Measurements from ENCODE around the gene HAO1.
"Not testable (repeated sequence)": the region's sequence is repeated elsewhere in the genome, so short reads cannot be mapped to it uniquely, and the experiment has no call there.

The HAO1 gene

DNA sequence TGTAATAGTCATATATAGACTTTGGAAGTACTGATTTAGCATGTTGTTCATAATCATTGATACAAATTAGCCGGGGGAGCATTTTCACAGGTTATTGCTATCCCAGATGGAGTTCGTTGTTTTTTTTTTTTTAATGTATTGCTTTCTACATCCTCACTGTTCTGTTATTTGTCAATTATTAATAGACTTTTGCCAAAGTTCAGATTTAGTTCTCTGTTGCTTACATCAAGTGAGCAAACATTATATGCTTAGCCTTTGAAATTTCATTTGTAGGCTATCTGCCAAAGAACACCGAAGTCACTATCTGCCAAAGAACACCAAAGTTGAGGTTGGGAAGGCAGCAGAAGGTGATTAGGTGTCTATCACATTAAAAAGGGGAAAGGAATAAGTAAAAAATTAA, at the start of gene HAO1:
TSS of gene HAO1 (minus strand) at position 118 of the 400 bp plus-strand sequence. CDS start at position 82, 36 bp downstream.
- DNase-seq (ENCODE audit: low read depth) = no peak

DNA sequence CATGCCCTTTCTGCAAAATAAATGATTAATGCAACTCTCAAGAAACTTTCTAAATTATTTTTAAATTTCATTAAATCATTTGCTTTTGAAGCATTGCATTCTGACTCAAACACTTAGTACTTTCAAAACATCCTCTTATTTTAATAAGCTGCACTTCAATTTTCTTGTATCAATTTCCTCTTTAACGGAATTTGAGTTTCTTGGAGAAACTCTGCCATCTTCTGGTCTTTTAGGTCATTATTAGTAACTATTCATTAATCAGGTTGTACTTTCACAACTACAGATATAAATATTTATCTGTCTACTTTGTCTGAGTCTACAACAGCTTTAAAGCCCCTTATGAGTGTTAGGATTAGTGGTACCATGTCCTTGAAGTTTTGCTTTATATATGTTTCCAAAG, 49.1 kb upstream of the HAO1 start:
- DNase-seq (ENCODE audit: low read depth) = no peak

DNA sequence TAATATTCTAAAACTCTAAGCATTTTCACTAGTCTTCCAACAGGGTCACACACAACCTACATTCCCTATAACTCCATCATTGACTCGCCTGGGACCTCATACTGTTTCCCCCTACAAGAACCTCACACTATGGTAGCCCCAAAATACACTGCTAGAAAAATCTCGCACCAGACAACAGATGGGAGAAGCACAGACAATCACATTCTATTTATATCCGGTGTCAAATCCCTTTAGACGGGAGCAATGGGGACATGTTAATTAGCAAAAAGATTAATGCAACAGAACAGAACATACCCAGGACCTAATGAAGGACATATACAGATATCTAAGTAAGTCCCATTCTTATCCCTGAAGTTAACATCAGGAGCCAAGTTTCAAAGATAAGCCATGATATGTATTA, 45.7 kb upstream of the HAO1 start:
- no peak for DNase-seq (ENCODE audit: low read depth)

DNA sequence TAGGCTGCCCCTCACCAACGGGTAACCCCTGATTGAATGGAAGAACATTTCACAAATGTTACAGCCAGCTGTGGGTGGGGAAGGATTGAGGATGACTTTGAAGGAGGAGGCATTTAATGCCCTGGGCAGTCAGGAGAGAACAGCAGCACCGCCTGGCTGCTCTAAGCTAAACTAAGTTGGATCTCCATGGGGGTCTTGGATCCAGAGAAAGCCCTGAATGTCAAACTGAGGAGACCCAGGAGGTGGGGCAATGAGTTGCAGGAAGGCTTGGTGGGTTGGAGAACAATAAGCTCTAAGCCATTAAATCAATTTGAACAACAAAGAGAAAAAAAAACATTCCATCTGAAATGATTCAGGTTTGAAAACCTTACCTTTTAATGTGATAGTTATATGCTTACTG, 43.9 kb upstream of the HAO1 start:
- DNase-seq (ENCODE audit: low read depth) = no peak

DNA sequence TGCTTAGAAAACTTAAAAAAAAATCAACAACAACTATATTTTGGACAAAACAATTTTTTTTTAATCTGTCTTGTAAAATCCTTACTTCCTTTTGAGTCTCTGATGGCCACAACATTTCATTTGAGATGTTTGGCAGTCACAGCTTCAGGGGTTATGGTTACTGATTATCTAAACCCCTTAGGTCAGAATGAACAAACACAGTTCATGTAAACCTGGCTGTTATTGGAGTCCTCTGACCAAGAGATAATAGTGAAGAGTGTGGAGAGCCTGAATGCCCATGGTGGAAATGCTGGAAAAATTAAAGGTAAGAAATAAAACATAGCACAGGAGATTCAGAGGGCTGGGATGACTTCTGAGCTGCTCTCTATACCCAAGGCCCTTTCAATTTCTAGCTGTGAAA, 41.1 kb upstream of the HAO1 start:
- no peak for DNase-seq (ENCODE audit: low read depth)

DNA sequence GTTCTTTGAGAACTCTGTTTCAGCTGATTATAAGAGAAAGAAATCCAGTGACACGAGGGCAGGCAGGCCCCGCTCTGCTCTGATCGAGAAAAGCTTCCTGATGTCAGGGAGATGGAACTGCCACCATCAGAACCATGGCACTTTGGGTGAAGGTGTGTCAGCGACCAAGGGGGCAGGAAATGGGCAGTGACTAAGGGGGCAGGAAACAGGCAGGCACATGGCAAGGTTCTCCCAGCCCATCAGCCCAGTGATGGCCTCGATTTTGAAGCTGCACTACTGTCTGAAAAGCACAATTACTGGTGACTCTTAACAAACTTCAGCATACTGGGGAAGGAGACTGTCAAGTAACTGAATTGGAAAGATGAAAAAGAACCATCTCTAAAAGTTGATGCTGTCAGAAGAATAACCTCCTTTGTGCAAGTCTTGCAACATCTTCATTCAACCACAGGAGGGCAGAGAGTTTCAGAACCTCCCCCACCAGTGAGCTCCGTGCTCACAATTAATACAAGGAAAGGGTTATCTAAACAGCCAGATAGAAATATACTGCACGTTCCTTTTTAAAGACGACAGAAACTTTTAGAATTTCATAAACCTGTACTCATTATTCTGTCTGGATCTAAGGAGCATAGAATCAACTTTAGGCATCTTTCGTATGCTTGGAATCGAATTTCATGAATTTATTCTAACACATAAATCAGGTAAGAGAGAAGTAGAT, 40.2 kb upstream of the HAO1 start:
- peak; percentile 2 for DNase-seq (ENCODE audit: low read depth)

DNA sequence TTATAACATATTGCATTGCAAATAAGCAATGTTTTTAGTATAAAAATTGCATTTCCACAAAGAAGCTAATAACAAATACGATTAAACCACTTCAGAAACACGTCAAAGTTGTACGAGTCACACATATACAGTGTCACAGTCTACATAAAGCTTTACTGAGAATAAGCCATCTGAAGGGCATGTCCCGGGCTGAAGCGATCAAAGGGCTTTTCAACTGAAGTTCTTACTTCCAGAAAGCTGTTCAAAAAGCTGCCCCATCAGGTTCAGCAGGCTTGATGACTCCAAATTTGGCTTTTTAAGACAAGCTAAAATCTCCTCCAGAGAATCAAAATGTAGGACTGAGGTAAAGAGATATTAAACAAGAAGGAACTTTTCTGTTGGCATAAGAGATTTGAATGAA, 37.5 kb upstream of the HAO1 start:
- no peak for DNase-seq (ENCODE audit: low read depth)

DNA sequence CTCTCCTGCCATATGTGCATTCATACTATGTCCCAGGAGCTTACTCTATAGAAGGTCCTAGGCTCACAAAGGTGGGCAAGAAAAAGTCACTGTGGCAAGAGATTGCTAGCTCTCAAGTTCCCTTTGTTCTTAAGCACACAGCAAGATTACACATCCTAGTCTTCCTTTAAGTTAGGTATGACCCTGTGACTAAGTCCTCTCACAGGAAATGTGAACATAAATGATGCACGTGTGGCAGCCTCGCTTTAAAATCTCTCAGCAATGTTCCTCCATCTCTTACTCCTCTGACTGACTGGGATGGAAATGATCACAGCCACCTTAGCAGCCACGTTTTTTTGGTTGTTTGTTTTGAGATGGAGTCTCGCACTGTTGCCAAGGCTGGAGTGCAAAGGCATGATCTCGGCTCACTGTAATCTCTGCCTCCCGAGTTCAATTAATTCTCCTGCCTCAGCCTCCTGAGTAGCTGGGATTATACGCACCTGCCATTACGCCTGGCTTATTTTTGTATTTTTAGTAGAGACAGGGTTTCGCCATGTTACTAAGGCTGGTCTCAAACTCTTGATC, 35.7 kb upstream of the HAO1 start:
- DNase-seq (ENCODE audit: low read depth) = no peak

DNA sequence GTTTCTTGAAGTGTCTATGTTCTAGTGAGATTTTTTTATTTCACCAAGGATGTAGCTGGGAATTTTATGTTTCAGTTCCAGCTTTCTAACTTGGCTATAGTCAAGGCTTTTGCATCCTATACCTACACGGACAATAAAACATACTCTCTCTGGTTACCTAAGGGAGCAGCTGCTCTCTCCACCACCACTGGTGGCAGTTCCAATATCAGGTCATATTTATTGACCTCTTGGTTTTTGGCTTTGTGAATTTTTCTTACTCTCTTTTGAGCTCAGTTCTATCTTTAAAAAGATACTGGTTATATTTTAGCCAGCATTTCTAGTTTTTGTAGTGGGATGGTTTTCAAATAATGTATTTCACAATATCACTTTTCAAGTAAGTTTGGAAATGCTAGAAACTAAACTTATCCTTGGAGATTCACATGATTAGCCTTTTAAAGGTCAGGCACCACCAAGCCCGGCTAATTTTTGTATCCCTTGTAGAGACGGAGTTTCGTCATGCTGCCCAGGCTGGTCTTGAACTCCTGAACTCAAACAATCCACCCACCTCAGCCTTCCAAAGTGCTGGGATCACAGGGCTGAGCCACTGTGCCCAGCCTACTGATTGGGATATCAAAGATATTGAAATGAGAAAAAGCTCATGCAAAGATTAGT, 34.7 kb upstream of the HAO1 start:
- no peak for DNase-seq (ENCODE audit: low read depth)

DNA sequence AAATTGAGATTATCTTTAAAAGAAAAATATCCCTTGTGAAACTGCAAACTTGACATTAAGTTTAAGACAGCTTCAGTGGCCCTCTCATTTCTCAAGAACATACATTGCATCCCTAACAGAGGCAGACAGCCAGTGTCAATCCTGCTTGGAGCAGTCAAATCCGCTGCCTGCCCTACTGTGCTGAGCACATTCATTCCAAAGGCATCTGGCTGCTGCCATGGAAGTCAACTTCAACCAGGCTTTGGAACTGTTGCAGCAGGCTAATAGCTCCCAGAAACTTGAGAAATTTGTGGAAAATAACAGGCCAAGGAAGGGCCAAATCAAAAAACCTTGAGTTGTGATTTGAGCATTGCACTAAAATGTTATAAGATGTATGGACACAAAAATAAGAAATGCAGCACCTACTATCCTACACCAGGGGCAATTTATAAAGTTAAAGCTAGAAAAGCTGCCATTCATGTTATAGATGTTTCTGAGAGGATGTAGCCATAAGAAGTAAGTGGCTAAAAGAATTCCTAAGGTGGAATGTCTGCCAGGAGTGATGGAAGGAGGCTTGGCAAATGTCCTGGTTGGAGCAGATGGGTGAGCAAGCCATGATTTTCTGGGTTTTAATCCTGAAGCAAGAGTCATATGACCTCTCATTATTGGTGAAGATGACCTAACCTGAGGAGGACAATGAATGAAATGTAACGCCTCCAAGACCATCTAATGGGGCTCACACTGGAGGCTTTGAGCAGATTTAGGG, 31.4 kb upstream of the HAO1 start:
- no peak for DNase-seq (ENCODE audit: low read depth)

DNA sequence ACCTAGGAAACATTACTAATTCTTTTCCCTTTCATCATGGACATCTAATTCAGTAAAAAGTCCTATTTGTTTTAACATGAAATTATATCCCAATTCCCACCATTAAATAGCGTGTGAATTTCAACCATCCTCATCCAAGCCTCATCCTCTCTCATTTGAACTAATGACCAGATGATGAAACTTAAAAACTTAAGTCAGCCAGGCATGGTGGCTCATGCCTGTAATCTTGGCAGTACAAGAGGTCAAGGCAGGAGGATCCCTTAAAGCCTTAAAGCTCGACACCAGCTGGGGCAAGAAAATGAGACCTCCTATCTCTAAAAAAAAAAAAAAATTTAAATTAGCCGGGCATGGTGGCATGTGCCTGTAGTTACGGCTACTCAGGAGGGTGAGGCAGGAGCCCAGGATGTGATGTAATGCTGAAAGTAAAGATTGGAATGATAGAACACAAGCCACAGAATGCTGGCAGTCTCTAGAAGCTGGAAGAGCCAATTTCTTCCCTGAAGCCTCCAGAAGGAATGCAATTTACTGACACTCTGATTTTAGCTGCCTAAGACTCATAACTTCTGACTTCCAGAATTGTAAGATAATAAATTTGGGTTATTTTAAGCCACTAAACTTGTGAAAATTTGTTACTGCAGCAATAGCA, 27.1 kb upstream of the HAO1 start:
- DNase-seq (ENCODE audit: low read depth) = no peak

DNA sequence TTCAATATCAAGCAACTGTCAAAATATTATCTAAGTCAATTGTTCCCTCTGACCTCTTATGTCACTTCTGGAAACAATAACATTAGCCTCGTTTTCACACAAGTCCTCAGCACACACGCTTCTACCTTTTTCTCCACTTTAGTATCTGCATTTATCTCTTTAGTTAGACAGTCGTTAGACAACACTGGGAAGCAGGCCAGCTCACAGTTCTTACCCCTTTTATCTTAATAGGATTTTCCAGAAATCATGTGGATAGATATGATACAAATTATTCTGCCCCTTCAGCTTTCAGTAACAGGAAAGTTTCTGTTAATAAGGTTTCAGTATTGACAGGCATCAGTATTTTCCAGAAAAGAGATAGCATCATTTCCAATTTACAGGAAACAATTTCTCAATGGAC, 25.9 kb upstream of the HAO1 start:
- no peak for DNase-seq (ENCODE audit: low read depth)

DNA sequence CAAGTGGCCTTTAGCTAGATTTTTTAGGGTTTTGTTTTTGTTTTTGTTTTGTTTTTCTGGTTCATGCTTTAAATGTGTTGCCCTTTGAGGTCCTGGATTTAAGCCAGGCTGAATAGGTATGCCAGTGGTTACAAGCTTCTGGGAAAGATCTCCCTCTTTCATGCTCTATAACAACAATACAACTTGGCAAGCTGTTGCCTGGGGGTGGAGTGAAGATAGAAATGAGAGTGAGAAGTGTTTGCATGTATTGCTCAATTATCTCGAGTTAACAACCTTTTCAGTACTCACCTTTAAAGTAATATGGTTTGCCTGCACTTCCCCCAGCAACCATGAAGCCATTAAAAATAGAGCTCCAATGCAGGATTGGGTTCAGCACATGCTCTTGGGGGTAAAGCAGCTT, 19.2 kb upstream of the HAO1 start:
- no peak for DNase-seq (ENCODE audit: low read depth)

DNA sequence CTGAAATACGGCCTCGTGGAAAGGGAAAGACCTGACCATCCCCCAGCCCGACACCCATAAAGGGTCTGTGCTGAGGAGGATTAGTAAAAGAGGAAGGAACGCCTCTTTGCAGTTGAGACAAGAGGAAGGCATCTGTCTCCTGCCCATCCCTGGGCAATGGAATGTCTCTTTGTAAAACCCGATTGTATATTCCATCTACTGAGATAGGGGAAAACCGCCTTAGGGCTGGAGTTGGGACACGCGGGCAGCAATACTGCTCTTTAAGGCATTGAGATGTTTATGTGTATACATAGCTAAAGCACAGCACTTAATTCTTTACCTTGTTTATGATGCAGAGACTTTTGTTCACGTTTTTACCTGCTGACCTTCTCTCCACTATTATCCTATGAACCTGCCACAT, 16.3 kb upstream of the HAO1 start:
- not testable (repeated sequence) for DNase-seq (ENCODE audit: low read depth)

DNA sequence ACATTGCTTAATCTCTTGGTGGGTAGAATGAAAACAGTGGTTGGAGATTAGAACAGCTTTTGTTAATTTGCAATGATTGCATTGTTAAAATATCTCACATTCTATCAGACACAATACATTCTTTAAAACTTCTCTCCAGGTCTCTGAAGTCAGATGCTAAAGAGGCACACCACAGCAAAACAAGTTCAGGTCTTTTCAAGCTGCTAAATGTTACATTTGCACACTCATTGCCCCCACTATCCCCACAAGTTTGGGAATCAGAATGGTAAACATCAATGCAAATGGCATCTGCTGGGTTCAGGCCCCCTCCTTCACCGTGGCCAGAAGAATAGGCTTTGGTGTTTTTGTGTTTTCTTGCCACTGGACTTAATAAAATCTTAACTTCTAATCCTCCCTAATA, 10.1 kb upstream of the HAO1 start:
- no peak for DNase-seq (ENCODE audit: low read depth)

DNA sequence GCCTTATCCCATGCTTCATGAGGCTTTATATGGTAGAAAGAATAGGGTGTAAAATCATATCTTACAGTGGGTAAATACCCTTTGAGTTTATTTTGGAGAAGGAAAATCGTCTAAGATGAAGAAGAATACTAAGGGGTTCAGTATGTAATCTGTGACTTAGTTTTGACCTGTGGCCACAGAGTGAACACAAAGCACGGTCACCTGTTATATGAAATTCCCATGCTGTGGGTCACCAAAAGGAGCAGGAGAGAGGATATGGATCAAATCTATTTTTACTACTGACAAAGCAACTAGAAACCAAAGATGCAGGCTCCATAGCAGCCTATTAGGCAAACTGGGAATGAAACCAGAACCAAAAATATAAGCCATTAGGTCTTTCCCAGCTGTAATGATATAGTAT, 3.6 kb upstream of the HAO1 start:
- DNase-seq (ENCODE audit: low read depth) = no peak

DNA sequence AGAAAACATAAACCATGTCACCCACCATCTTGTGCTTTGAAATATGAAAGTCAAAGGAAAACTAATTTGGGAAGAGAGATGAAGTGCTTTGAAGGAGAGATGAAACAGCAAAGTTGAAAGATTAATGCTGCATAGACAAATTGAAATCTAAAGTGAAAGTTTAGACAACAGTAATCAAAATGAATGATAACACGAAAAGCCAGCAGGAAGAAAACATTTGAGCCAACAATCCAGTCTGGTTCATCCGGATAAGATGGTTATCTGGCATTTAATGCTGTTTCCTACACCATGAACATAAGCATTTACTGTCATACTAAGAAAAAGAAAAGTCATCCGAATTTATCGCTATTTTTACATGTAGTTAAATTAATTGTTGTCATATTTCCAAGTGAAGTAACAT, 595 bp downstream of the HAO1 start:
- DNase-seq (ENCODE audit: low read depth) = no peak

DNA sequence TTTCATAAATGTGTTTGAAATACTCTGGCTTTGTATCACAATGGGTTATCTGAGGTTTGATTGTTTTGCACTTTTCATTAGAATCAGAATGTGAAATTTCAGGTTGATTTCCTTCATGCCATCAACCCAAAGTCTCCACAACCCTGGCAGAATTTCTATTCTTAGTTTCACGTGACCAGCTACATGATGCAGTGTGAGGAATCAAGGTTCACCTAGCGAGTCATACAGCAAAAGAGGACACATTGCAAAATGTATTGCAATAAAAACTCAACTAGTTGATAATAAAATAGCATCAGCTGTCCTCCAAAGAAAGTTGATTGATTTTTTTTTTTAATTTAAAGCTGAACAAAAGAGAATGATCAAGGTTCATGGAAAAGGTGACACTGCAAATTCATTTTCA, 2.2 kb downstream of the HAO1 start:
- no peak for DNase-seq (ENCODE audit: low read depth)

DNA sequence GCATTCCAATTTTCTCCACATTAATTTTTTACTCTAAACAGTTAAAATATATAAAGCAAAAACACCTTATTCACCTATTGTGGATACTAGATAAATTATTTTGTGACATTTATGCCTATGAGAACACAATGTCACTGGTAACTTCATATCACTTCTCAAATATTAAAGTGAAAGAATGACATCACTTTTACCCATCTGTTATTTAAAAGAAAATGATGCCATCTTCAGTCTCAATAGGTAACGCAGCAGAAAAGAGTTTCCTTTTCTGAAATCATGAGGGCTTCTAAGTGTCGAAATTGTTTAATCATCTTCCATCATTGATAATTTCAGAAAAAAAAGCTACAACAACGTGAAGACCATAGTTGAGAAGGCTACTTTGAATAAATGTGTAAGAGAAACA, 2.9 kb downstream of the HAO1 start:
- no peak for DNase-seq (ENCODE audit: low read depth)

DNA sequence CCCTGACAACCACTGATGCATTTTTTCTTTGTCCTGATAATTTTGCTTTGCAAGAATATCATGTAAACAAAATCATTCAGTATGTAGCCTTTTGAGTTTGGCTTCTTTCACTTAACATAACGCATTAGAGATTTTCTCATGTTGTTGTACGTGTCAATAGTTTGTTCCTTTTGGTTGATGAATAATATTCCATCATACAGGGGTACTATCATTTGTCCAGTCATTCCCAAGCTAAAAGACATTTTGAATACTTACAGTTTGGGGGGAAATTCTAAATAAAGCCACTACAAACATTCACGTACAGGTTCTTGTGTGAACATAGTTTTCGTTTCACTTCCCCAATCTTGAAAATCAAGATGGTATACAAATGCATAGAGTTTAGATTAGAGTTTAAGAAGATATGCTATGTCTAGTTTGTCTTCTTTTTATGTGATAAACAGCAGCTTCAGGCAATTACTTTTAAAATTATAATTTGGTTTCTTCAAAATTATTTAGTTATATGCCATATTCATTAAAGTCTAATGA, 5.2 kb downstream of the HAO1 start:
- no peak for DNase-seq (ENCODE audit: low read depth)

DNA sequence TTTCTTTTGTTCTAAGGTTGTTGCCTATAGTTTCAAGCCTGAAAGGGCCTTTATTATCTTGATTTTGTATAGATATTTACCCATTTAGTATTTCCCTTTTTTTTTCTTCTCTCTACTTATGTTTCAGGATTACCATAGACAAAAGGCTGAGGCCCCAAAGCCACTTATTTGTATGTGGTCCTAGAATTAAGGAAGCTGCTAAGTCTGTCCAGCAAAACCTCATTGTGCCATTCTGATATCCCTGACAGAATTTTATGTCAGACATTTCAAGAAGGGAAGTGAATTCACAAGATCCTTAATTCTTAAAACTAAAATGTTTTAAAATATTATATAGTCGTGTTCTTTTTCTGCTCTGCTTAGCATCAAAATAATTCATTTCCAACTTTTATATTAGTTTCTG, 6.9 kb downstream of the HAO1 start:
- DNase-seq (ENCODE audit: low read depth) = no peak

DNA sequence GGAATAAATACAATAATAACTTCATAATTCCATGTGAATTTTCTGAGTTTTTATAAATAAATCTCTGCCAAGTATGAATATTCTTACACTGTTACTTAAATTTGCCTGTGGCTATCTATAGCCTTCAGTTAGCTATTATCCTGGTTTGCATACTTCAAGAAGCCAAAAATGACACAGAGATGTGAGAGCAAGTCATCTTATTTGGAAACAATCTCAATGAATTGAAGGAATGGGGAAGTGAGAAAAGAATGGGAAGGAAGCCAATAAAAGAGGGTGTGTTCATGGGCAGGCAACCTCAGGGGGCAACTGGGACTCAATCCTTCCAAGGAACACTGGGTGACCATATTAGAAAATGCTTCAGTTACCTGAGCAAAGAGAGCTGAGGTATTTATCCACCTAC, 9.9 kb downstream of the HAO1 start:
- no peak for DNase-seq (ENCODE audit: low read depth)

Data from activated T-cell treated with anti-CD3 and anti-CD28 coated beads for 24 hours (primary cell).